HepG2 (cell line): Measurements from ENCODE around the gene RPS19. TPM values are rescaled to one million over a fixed set of nuclear protein-coding genes. Genes with fewer than 3 reads are reported as not detected.

Experiments used
- BRD4 ChIP-seq: sonication (generic); formaldehyde crosslinking; IDR thresholded peaks from 2 replicates; pipeline ENCODE4 v1.4.0; 2020; ENCODE audit warnings: missing genetic modification reagents
- CENPT ChIP-seq: sonication (generic); formaldehyde crosslinking; IDR thresholded peaks from 2 replicates; pipeline ENCODE4 v1.8.0; 2022; ENCODE audit warnings: low read depth, mild to moderate bottlenecking, moderate library complexity, missing genetic modification reagents
- DR1 ChIP-seq: sonication (generic); formaldehyde crosslinking; IDR thresholded peaks from 2 replicates; pipeline ENCODE4 v1.8.0; 2021; ENCODE audit warnings: mild to moderate bottlenecking, missing genetic modification reagents, inconsistent platforms
- FOXA3 ChIP-seq: IDR thresholded peaks from 2 replicates; pipeline ENCODE4 v1.6.1; 2016; ENCODE audit warnings: missing genetic modification reagents, missing compliant biosample characterization
- HIC2 ChIP-seq: sonication (generic); formaldehyde crosslinking; IDR thresholded peaks from 2 replicates; pipeline ENCODE4 v1.9.0; 2022; ENCODE audit warnings: low read depth, missing genetic modification reagents
- HMGA1 ChIP-seq: sonication (generic); formaldehyde crosslinking; conservative IDR thresholded peaks from 2 replicates; pipeline ENCODE4 v1.4.0; 2020; ENCODE audit warnings: missing genetic modification reagents
- JUN ChIP-seq: sonication (generic); formaldehyde crosslinking; IDR thresholded peaks from 2 replicates; pipeline ENCODE4 v1.4.0; 2020; ENCODE audit warnings: mild to moderate bottlenecking, missing genetic modification reagents
- NCOA1 ChIP-seq: sonication (generic); formaldehyde crosslinking; IDR thresholded peaks from 2 replicates; pipeline ENCODE4 v1.9.0; 2021; ENCODE audit warnings: missing genetic modification reagents
- RAD21 ChIP-seq: fragments of 450-650 bp; formaldehyde crosslinking; IDR thresholded peaks from 2 replicates; pipeline ENCODE4 v1.5.0; 2020; ENCODE audit warnings: mild to moderate bottlenecking
- RBM39 ChIP-seq: fragments of 200-400 bp; formaldehyde crosslinking; IDR thresholded peaks from one replicate; pipeline ENCODE4 v1.6.1; 2018; ENCODE audit warnings: antibody characterized with exemption, mild to moderate bottlenecking, low read depth, low read length; ENCODE audit not compliant: poor library complexity, severe bottlenecking
- SNAPC2 ChIP-seq: sonication (generic); formaldehyde crosslinking; IDR thresholded peaks from 2 replicates; pipeline ENCODE4 v1.8.1; 2022; ENCODE audit warnings: mild to moderate bottlenecking, missing genetic modification reagents
- THAP11 ChIP-seq: IDR thresholded peaks from 2 replicates; pipeline ENCODE4 v1.6.1; 2016; ENCODE audit warnings: missing biosample characterization, missing genetic modification reagents
- ZBTB1 ChIP-seq: sonication (generic); formaldehyde crosslinking; IDR thresholded peaks from 2 replicates; pipeline ENCODE4 v1.4.0; 2020; ENCODE audit warnings: missing genetic modification reagents, borderline replicate concordance
- ZBTB2 ChIP-seq: sonication (generic); formaldehyde crosslinking; IDR thresholded peaks from 2 replicates; pipeline ENCODE4 v1.8.0; 2022; ENCODE audit warnings: low read depth, missing genetic modification reagents
- ZNF121 ChIP-seq: sonication (generic); formaldehyde crosslinking; IDR thresholded peaks from 2 replicates; pipeline ENCODE4 v1.5.0; 2020; ENCODE audit warnings: mild to moderate bottlenecking, missing genetic modification reagents
- ZNF3 ChIP-seq: IDR thresholded peaks from 2 replicates; pipeline ENCODE4 v1.7.0; 2017; ENCODE audit warnings: inconsistent platforms
- ZNF335 ChIP-seq: sonication (generic); formaldehyde crosslinking; IDR thresholded peaks from 2 replicates; pipeline ENCODE4 v1.4.0; 2020; ENCODE audit warnings: missing genetic modification reagents
- ZNF552 ChIP-seq: sonication (generic); formaldehyde crosslinking; IDR thresholded peaks from 2 replicates; pipeline ENCODE4 v1.9.0; 2022; ENCODE audit warnings: missing genetic modification reagents, mild to moderate bottlenecking, borderline replicate concordance
- ZNF576 ChIP-seq: sonication (generic); formaldehyde crosslinking; IDR thresholded peaks from 2 replicates; pipeline ENCODE4 v1.4.0; 2020; ENCODE audit warnings: mild to moderate bottlenecking, missing genetic modification reagents
- ZSCAN5A ChIP-seq: sonication (generic); formaldehyde crosslinking; IDR thresholded peaks from 2 replicates; pipeline ENCODE4 v1.8.0; 2022; ENCODE audit warnings: mild to moderate bottlenecking, missing genetic modification reagents, borderline replicate concordance
- polyA plus RNA-seq, 8 experiments: library from polyadenylated mRNA; depleted of rRNA in 3 of 8; stranded (reverse) in 7 of 8; unstranded in 1 of 8; fragments of >200 nt; fragmentation: Illumina TruSeq in 4 of 8; extraction: Trizol in 4 of 8; gene quantifications; 2 replicates each; pipeline versions ENCODE4 v1.2.1 to v1.2.3, GENCODE V29; 2011 to 2016; ENCODE audit warnings: low read depth in 4 of 8, missing spikeins in 1 of 8, mixed read lengths in 1 of 8; ENCODE audit not compliant: insufficient read depth in 1 of 8
- total RNA-seq, 5 experiments: library from RNA; depleted of rRNA; stranded (reverse); fragments of >200 nt; fragmentation: Illumina TruSeq; extraction: Trizol; gene quantifications; 2 replicates each; pipeline ENCODE4 v1.2.3, GENCODE V29; 2016; ENCODE audit warnings: low read depth in 1 of 5
- TF ChIP-seq, protein P1 (sequence below): IDR thresholded peaks from 2 replicates; pipeline ENCODE4 v1.6.1; 2016; ENCODE audit warnings: low read depth, control low read depth
- TF ChIP-seq, protein P2 (sequence below): sonication (generic); formaldehyde crosslinking; IDR thresholded peaks from 2 replicates; pipeline ENCODE4 v1.5.1; 2020; ENCODE audit warnings: mild to moderate bottlenecking, moderate library complexity, missing genetic modification reagents

RPS19 gene
- total and polyA plus RNA-seq, 2 of the 13 experiments (the other 11 are each of a cell fraction or from before 2014, with no cell fraction given), result 1,983 to 4,758 TPM

- no peak for TF ChIP-seq ZNF576
- TF ChIP-seq ZBTB1, result no peak
- no peak for TF ChIP-seq NCOA1
- TF ChIP-seq RBM39, result peak; percentile 44
- TF ChIP-seq, protein P1, sequence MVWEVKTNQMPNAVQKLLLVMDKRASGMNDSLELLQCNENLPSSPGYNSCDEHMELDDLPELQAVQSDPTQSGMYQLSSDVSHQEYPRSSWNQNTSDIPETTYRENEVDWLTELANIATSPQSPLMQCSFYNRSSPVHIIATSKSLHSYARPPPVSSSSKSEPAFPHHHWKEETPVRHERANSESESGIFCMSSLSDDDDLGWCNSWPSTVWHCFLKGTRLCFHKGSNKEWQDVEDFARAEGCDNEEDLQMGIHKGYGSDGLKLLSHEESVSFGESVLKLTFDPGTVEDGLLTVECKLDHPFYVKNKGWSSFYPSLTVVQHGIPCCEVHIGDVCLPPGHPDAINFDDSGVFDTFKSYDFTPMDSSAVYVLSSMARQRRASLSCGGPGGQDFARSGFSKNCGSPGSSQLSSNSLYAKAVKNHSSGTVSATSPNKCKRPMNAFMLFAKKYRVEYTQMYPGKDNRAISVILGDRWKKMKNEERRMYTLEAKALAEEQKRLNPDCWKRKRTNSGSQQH (CRISPR knock-in tag), result no peak
- TF ChIP-seq HIC2 (CRISPR knock-in tag), result no peak
- TF ChIP-seq FOXA3 (CRISPR knock-in tag), result no peak
- no peak for TF ChIP-seq SNAPC2 (CRISPR knock-in tag)
- TF ChIP-seq ZNF121 (CRISPR knock-in tag), result no peak
- TF ChIP-seq JUN, result no peak
- no peak for TF ChIP-seq ZNF335 (CRISPR knock-in tag)
- TF ChIP-seq ZNF3 (CRISPR knock-in tag), result no peak
- no peak for TF ChIP-seq ZNF552 (CRISPR knock-in tag)
- TF ChIP-seq CENPT (CRISPR knock-in tag), result no peak
- TF ChIP-seq ZSCAN5A (CRISPR knock-in tag), result no peak
- TF ChIP-seq BRD4 (CRISPR knock-in tag), result no peak
- no peak for TF ChIP-seq HMGA1
- TF ChIP-seq, protein P2, sequence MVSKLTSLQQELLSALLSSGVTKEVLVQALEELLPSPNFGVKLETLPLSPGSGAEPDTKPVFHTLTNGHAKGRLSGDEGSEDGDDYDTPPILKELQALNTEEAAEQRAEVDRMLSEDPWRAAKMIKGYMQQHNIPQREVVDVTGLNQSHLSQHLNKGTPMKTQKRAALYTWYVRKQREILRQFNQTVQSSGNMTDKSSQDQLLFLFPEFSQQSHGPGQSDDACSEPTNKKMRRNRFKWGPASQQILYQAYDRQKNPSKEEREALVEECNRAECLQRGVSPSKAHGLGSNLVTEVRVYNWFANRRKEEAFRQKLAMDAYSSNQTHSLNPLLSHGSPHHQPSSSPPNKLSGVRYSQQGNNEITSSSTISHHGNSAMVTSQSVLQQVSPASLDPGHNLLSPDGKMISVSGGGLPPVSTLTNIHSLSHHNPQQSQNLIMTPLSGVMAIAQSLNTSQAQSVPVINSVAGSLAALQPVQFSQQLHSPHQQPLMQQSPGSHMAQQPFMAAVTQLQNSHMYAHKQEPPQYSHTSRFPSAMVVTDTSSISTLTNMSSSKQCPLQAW (CRISPR knock-in tag), result peak; percentile 31; the same call in 1 of the 2 replicates
- TF ChIP-seq RAD21 (CRISPR knock-in tag), result no peak
- TF ChIP-seq THAP11 (CRISPR knock-in tag), result peak; percentile 46; the same call in 1 of the 2 replicates
- peak; percentile 36 for TF ChIP-seq ZBTB2 (CRISPR knock-in tag)
- TF ChIP-seq DR1 (CRISPR knock-in tag), result no peak
These were observed 22.8 kb downstream of the RPS19 start, which contains the start of gene ARHGEF1 (continued) for GRCh38 chr19:41882568-41883462.
